CD4-positive, alpha-beta T cell treated with Interleukin-10 for 1 hour (primary cell): Measurements from ENCODE around the gene RALGAPA2.

Experiments used
- DNase-seq: peaks from one replicate; pipeline ENCODE4 v3.0.0-alpha.2; 2020

Gene RALGAPA2

GRCh38 chr20:20712474-20713243, at the start of gene RALGAPA2:
Gene RALGAPA2, minus strand, starts transcription at chr20:20712644. Its CDS starts 164 bp downstream, at chr20:20712480.
- DNase-seq, result peak; percentile 93

- no peak for DNase-seq
Measured at GRCh38 chr20:20761301-20761700, 48.9 kb upstream of the RALGAPA2 start.

- DNase-seq, result no peak
Measured at GRCh38 chr20:20759132-20759531, 46.7 kb upstream of the RALGAPA2 start.

- no peak for DNase-seq
Measured at GRCh38 chr20:20755674-20756319, 43.4 kb upstream of the RALGAPA2 start.

GRCh38 chr20:20755231-20755630, 42.8 kb upstream of the RALGAPA2 start:
- DNase-seq, result no peak

GRCh38 chr20:20754714-20755113, 42.3 kb upstream of the RALGAPA2 start:
- DNase-seq, result no peak

GRCh38 chr20:20752712-20753111, 40.3 kb upstream of the RALGAPA2 start:
- no peak for DNase-seq

GRCh38 chr20:20747298-20747697, 34.9 kb upstream of the RALGAPA2 start:
- no peak for DNase-seq

GRCh38 chr20:20744170-20744725, 31.8 kb upstream of the RALGAPA2 start:
- no peak for DNase-seq

- no peak for DNase-seq
Measured at GRCh38 chr20:20743511-20744169, 31.2 kb upstream of the RALGAPA2 start.

- DNase-seq, result no peak
Measured at GRCh38 chr20:20741087-20742045, 28.9 kb upstream of the RALGAPA2 start.

- no peak for DNase-seq
Measured at GRCh38 chr20:20740541-20740940, 28.1 kb upstream of the RALGAPA2 start.

- no peak for DNase-seq
Measured at GRCh38 chr20:20737158-20737557, 24.7 kb upstream of the RALGAPA2 start.

GRCh38 chr20:20736303-20736702, 23.9 kb upstream of the RALGAPA2 start:
- no peak for DNase-seq

GRCh38 chr20:20734475-20734948, 22.1 kb upstream of the RALGAPA2 start:
- peak; percentile 21 for DNase-seq

GRCh38 chr20:20733943-20734342, 21.5 kb upstream of the RALGAPA2 start:
- no peak for DNase-seq

- DNase-seq, result no peak
Measured at GRCh38 chr20:20732641-20733040, 20.2 kb upstream of the RALGAPA2 start.

- DNase-seq, result no peak
Measured at GRCh38 chr20:20731945-20732296, 19.5 kb upstream of the RALGAPA2 start.

GRCh38 chr20:20731000-20731944, 18.8 kb upstream of the RALGAPA2 start:
- DNase-seq, result no peak

- DNase-seq, result no peak
Measured at GRCh38 chr20:20729563-20729962, 17.1 kb upstream of the RALGAPA2 start.

- no peak for DNase-seq
Measured at GRCh38 chr20:20721489-20721888, 9.0 kb upstream of the RALGAPA2 start.
